Stimulated activated CD8-positive, alpha-beta memory T cell treated with anti-CD3 and anti-CD28 coated beads, Interleukin-4, amount 100 ng/mL, for 48 hours (primary cell): ENCODE results near the gene KRTAP5-6.

ENCODE experiments used
- DNase-seq: peaks from one replicate; pipeline ENCODE4 v3.0.0-alpha.2; 2020

KRTAP5-6 gene

GRCh38 chr11:1703146-1703545, 6.2 kb downstream of the KRTAP5-6 start:
- DNase-seq = no peak

- DNase-seq = no peak
Measured at GRCh38 chr11:1705126-1706052, 8.4 kb downstream of the KRTAP5-6 start.

- DNase-seq = no peak
Measured at GRCh38 chr11:1706634-1707400, 9.8 kb downstream of the KRTAP5-6 start.

- no peak for DNase-seq
Measured at GRCh38 chr11:1707751-1708150, 10.8 kb downstream of the KRTAP5-6 start.

- no peak for DNase-seq
Measured at GRCh38 chr11:1708716-1709115, 11.7 kb downstream of the KRTAP5-6 start.

GRCh38 chr11:1714908-1715885, 18.2 kb downstream of the KRTAP5-6 start:
- no peak for DNase-seq

GRCh38 chr11:1717745-1718144, 20.8 kb downstream of the KRTAP5-6 start:
- DNase-seq = no peak

GRCh38 chr11:1718326-1718725, 21.3 kb downstream of the KRTAP5-6 start:
- DNase-seq = no peak

- no peak for DNase-seq
Measured at GRCh38 chr11:1719781-1720180, 22.8 kb downstream of the KRTAP5-6 start.

- DNase-seq = no peak
Measured at GRCh38 chr11:1727096-1727690, 30.2 kb downstream of the KRTAP5-6 start.

GRCh38 chr11:1727861-1728260, 30.9 kb downstream of the KRTAP5-6 start:
- peak; percentile 20 for DNase-seq

GRCh38 chr11:1728301-1728700, 31.3 kb downstream of the KRTAP5-6 start:
- DNase-seq = peak; percentile 20

GRCh38 chr11:1728931-1729691, 32.1 kb downstream of the KRTAP5-6 start:
- peak; percentile 52 for DNase-seq

GRCh38 chr11:1729692-1730011, 32.7 kb downstream of the KRTAP5-6 start:
- no peak for DNase-seq

- no peak for DNase-seq
Measured at GRCh38 chr11:1730059-1730629, 33.1 kb downstream of the KRTAP5-6 start.

- DNase-seq = no peak
Measured at GRCh38 chr11:1731451-1732059, 34.6 kb downstream of the KRTAP5-6 start.

- no peak for DNase-seq
Measured at GRCh38 chr11:1732418-1733008, 35.5 kb downstream of the KRTAP5-6 start.

GRCh38 chr11:1733009-1733715, 36.2 kb downstream of the KRTAP5-6 start:
- no peak for DNase-seq

- no peak for DNase-seq
Measured at GRCh38 chr11:1733716-1734640, 37.0 kb downstream of the KRTAP5-6 start.
